Calu3 (cell line): ENCODE measurements around the gene PRR27. TPM values are rescaled to one million over a fixed set of nuclear protein-coding genes. Genes with fewer than 3 reads are reported as not detected.
A peak's percentile ranks its signal among the peaks of the same experiment; 100 is the strongest.

Source experiments
- BruUV-seq: library from RNA; stranded (reverse); fragments of 400-500 nt; replicated peaks from 2 replicates; lab custom pipeline; 2021; lab: Mats Ljungman, UMichigan
- CTCF ChIA-PET: fragments of 300-600 bp; sonication (Branson Sonifier 250); formaldehyde crosslinking; loops from one replicate; lab custom pipeline; 2022; ENCODE audit warnings: antibody characterized with exemption; lab: Charles Lee
- DNase-seq: peaks from one replicate; pipeline ENCODE4 v3.0.0; 2022
- H3K27ac Mint-ChIP-seq: one replicate; pipeline ENCODE4 v1.8.0; 2022; ENCODE audit warnings: mixed read lengths; ENCODE audit not compliant: unreplicated experiment
- H3K27me3 Mint-ChIP-seq: one replicate; pipeline ENCODE4 v1.8.0; 2022; ENCODE audit warnings: mixed read lengths; ENCODE audit not compliant: unreplicated experiment
- H3K36me3 Mint-ChIP-seq: one replicate; pipeline ENCODE4 v1.8.0; 2022; ENCODE audit warnings: mild to moderate bottlenecking, moderate library complexity, mixed read lengths; ENCODE audit not compliant: insufficient read depth, unreplicated experiment
- H3K4me1 Mint-ChIP-seq: one replicate; pipeline ENCODE4 v1.8.0; 2022; ENCODE audit warnings: mild to moderate bottlenecking, low read depth, mixed read lengths; ENCODE audit not compliant: unreplicated experiment
- H3K4me3 Mint-ChIP-seq: one replicate; pipeline ENCODE4 v1.8.0; 2022; ENCODE audit warnings: mild to moderate bottlenecking, low read depth, moderate library complexity, mixed read lengths; ENCODE audit not compliant: unreplicated experiment
- H3K9me3 Mint-ChIP-seq: one replicate; pipeline ENCODE4 v1.8.0; 2022; ENCODE audit warnings: low read depth, mixed read lengths; ENCODE audit not compliant: unreplicated experiment
- intact Hi-C: fragments of 100-400 bp; cut with micrococcal nuclease; formaldehyde crosslinking; loops from one replicate; pipeline ENCODE4 v1.10.0; 2022; ENCODE audit not compliant: unreplicated experiment
- total RNA-seq: library from RNA; stranded (reverse); gene quantifications from 2 replicates; pipeline ENCODE4 v1.2.3, GENCODE V29; 2022
- TF ChIP-seq, protein P1 (sequence below): fragments of 200-600 bp; IDR thresholded peaks from one replicate; pipeline ENCODE4 v1.8.0; 2022; ENCODE audit warnings: antibody characterized with exemption; ENCODE audit not compliant: unreplicated experiment

Gene PRR27
- total RNA-seq, 1 experiment from 2014 or later: not detected

DNA sequence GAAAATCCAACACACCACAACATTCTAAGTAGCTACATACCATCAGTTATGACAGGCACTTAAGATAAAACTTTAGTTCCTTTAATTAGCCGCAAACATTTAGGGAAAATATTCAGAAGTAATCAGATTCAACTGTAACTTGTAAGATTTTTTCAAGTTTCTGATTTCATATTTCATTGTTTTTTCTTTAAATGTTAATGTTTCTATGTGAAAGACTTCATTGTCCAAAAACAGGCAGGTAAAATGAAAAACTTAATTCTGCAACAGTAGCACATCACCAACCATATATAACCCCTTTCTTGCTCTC lies 29.9 kb downstream of the PRR27 start:
- Mint-ChIP-seq H3K9me3 (peaks cover 2% of the 10 kb centered on the region), H3K27ac (peak overlapping the region; percentile 85), H3K4me3 (peak overlapping the region; percentile 34), H3K36me3 (peaks cover 14% of the 10 kb centered on the region), H3K4me1 (peaks cover 59% of the 10 kb centered on the region), H3K27me3 (no peaks in the 10 kb centered on the region)
- no peak for DNase-seq
- intact Hi-C loops: loop anchor here (1.0 to 10.0 kb wide), 3 partner anchors 288 to 492 kb away; no protein-coding TSS in a partner anchor
- BruUV-seq: no TSS peak
- CTCF ChIA-PET: interaction anchor here (0.7 to 1.5 kb wide), 7 partner anchors 10 to 361 kb away, joined by 3 to 8 read pairs (median 3); no protein-coding TSS in a partner anchor
- TF ChIP-seq, protein P1, sequence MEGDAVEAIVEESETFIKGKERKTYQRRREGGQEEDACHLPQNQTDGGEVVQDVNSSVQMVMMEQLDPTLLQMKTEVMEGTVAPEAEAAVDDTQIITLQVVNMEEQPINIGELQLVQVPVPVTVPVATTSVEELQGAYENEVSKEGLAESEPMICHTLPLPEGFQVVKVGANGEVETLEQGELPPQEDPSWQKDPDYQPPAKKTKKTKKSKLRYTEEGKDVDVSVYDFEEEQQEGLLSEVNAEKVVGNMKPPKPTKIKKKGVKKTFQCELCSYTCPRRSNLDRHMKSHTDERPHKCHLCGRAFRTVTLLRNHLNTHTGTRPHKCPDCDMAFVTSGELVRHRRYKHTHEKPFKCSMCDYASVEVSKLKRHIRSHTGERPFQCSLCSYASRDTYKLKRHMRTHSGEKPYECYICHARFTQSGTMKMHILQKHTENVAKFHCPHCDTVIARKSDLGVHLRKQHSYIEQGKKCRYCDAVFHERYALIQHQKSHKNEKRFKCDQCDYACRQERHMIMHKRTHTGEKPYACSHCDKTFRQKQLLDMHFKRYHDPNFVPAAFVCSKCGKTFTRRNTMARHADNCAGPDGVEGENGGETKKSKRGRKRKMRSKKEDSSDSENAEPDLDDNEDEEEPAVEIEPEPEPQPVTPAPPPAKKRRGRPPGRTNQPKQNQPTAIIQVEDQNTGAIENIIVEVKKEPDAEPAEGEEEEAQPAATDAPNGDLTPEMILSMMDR: peak; percentile 22

DNA sequence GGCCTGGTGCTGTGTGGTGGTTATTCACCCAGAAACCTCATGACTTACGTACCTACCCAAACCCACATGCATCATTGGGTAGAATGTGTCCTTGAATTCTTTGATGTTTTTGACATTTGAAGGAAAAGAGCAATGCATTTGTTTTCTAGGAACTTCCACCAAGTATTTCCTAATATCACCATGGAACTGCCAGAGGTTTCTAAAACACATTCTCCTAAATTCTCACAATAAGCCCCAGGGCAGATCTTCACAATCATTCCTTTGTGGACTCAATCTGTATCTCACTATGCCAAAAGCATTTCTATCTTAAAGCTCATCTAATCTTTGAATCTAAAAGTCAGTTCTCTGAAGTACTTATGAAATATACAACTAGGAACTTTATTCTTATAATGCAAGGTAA lies 33.2 kb downstream of the PRR27 start:
- no peak for DNase-seq
- H3K27me3 Mint-ChIP-seq: no peaks in the 10 kb centered on the region
- CTCF ChIA-PET: interaction anchor here (1.1 kb wide), 1 partner anchor 9 kb away, joined by 4 read pairs; no protein-coding TSS in a partner anchor
- H3K36me3 Mint-ChIP-seq: peaks cover 20% of the 10 kb centered on the region
- peak overlapping the region; percentile 29 for H3K4me3 Mint-ChIP-seq
- H3K4me1 Mint-ChIP-seq: peaks cover 62% of the 10 kb centered on the region
- intact Hi-C loops: loop anchor here (10.0 kb wide), 1 partner anchor 368 kb away; no protein-coding TSS in a partner anchor
- H3K27ac Mint-ChIP-seq: peak overlapping the region; percentile 56
- TF ChIP-seq, protein P1: no peak
- H3K9me3 Mint-ChIP-seq: no peaks in the 10 kb centered on the region
- no TSS peak for BruUV-seq

DNA sequence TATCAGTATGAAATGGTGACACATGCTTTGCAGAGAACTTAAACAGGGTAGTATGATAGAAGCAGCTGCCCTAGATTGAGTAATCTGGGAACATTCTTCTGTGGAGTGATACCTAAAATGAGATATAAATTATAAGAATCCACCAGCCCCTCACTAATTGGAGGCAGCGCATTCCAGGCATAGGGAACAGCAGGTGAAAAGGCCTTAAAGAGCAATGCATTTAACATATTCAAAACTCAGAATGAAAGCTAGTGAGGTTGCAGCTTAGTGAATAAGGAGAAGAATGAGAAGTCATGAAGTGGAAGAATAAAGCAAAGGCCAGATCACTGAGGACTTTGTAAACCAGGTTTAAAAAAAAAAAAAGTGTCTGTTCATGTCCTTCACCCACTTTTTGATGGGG lies 36.5 kb downstream of the PRR27 start:
- H3K36me3 Mint-ChIP-seq: peaks cover 14% of the 10 kb centered on the region
- H3K27ac Mint-ChIP-seq: peak overlapping the region; percentile 91
- no TSS peak for BruUV-seq
- TF ChIP-seq, protein P1: no peak
- DNase-seq: no peak
- no peaks in the 10 kb centered on the region for H3K27me3 Mint-ChIP-seq
- intact Hi-C loops: loop anchor here (5.0 kb wide), 1 partner anchor 358 kb away; no protein-coding TSS in a partner anchor
- no peaks in the 10 kb centered on the region for H3K9me3 Mint-ChIP-seq
- peak overlapping the region; percentile 38 for H3K4me3 Mint-ChIP-seq
- H3K4me1 Mint-ChIP-seq: peaks cover 34% of the 10 kb centered on the region
- CTCF ChIA-PET: no interaction called here

DNA sequence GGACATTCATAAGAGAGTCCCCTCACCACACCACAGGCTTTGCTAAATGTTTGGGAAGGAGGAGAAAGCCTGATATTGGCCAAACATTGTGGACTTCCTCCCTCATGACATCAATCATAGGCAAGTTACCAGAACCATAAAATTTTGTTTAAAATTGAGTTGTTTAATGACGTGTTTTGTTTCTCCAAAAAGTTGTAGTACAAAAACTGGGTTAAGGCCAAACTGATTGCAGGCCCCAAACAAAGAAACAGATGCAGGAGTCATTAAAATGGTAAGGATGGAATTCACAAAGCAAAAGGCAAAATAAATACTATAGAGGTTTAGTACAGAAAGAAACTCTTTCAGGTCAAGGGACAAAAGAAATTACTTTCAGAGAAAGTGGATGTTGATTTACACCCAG lies 37.6 kb downstream of the PRR27 start:
- CTCF ChIA-PET: no interaction called here
- intact Hi-C loops: loop anchor here (2.0 to 5.0 kb wide), 2 partner anchors 35 to 359 kb away; partner anchors contain the start of gene FDCSP
- Mint-ChIP-seq H3K4me1 (peaks cover 23% of the 10 kb centered on the region), H3K4me3 (no peak overlapping the region), H3K27me3 (no peaks in the 10 kb centered on the region), H3K36me3 (peaks cover 13% of the 10 kb centered on the region), H3K27ac (peak overlapping the region; percentile 91), H3K9me3 (no peaks in the 10 kb centered on the region)
- DNase-seq: no peak
- no TSS peak for BruUV-seq
- TF ChIP-seq, protein P1: no peak
